ENCODE data around the gene UGT1A1. TPM values are rescaled to one million over a fixed set of nuclear protein-coding genes. Genes with fewer than 3 reads are reported as not detected.

Gene UGT1A1
- total and polyA plus RNA-seq, 9 of the 15 experiments (the other 6 are each of a cell fraction or from before 2014, with no cell fraction given), result not detected

- Histone ChIP-seq H2AFZ (ENCODE audit: low read depth, low read length) (no peak overlapping the region), H3K4me3 (no peak overlapping the region), H3K36me3 (ENCODE audit: control insufficient read depth, insufficient read depth, low read length) (no peaks in the 10 kb centered on the region), H3K4me1 (replicated peaks in 1 of 2; ENCODE audit: control insufficient read depth in 2 of 2, insufficient read depth in 2 of 2, low read length in 2 of 2) (no peaks in the 10 kb centered on the region), H3K9ac (ENCODE audit: insufficient read depth in 1 of 2, low read depth in 2 of 2, low read length in 2 of 2) (no peak overlapping the region), H3K79me2 (ENCODE audit: control insufficient read depth, insufficient read depth, low read length) (no peaks in the 10 kb centered on the region), H3K4me2 (ENCODE audit: insufficient read depth, low read length) (no peak overlapping the region), H3K27ac (ENCODE audit: extremely low read depth, low read depth, low read length) (no peak overlapping the region), H3K9me1 (ENCODE audit: control insufficient read depth, insufficient read depth, low read length) (no peaks in the 10 kb centered on the region), H3K27me3 (ENCODE audit: control insufficient read depth in 2 of 2, insufficient read depth in 2 of 2, low read length in 2 of 2) (peaks cover 0 to 13% of the 10 kb centered on the region in 2 experiments; a peak in 3 of 5 replicates), H4K20me1 (replicated peaks; ENCODE audit: control insufficient read depth, insufficient read depth, low read length) (no peaks in the 10 kb centered on the region), H3K9me3 (replicated peaks; ENCODE audit: control insufficient read depth, insufficient read depth, low read depth, low read length) (no peaks in the 10 kb centered on the region)
- FAIRE-seq, result no peak
- DNase-seq (ENCODE audit: extremely low read depth in 1 of 4, low spot score in 3 of 4), result no peak
- BruUV-seq (replicated peaks), result no TSS peak
- in situ Hi-C loops (cut with MboI) (no loop called here), intact Hi-C loops (cut with micrococcal nuclease) (no loop called here)
- CTCF ChIA-PET (ENCODE audit: low intra/inter-chr PET ratio), result no interaction called here
- 0% methylated on average over 4 of the region's 4 CpGs for WGBS (ENCODE audit: insufficient coverage, low coverage, missing lambda C conversion rate)
- POLR2A ChIA-PET, result no interaction called here
- ATAC-seq, result no peak
- no peak for TF ChIP-seq ZBTB33 (CRISPR knock-in tag; IDR thresholded peaks at IDR 0.05)
- no peak for TF ChIP-seq BCLAF1 (IDR thresholded peaks at IDR 0.05; ENCODE audit: borderline replicate concordance in 1 of 2, control insufficient read depth in 1 of 2, low read depth in 2 of 2, low read length in 1 of 2)
- no peak for TF ChIP-seq EP400 (IDR thresholded peaks at IDR 0.05)
- TF ChIP-seq SNIP1 (IDR thresholded peaks at IDR 0.05; ENCODE audit: low read depth), result no peak
- TF ChIP-seq EWSR1 (IDR thresholded peaks at IDR 0.05; ENCODE audit: borderline replicate concordance, low read depth, partially characterized antibody), result no peak
- TF ChIP-seq, protein P1, sequence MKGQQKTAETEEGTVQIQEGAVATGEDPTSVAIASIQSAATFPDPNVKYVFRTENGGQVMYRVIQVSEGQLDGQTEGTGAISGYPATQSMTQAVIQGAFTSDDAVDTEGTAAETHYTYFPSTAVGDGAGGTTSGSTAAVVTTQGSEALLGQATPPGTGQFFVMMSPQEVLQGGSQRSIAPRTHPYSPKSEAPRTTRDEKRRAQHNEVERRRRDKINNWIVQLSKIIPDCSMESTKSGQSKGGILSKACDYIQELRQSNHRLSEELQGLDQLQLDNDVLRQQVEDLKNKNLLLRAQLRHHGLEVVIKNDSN (CRISPR knock-in tag; IDR thresholded peaks at IDR 0.05), result no peak
- TF ChIP-seq ZNF184 (CRISPR knock-in tag; IDR thresholded peaks at IDR 0.05), result no peak
- TF ChIP-seq MTA1 (IDR thresholded peaks at IDR 0.05; ENCODE audit: borderline replicate concordance), result no peak
- TF ChIP-seq ZNF280B (CRISPR knock-in tag; IDR thresholded peaks at IDR 0.05), result no peak
- TF ChIP-seq ZNF583 (CRISPR knock-in tag; IDR thresholded peaks at IDR 0.05), result no peak
- no peak for TF ChIP-seq ZNF41 (CRISPR knock-in tag; conservative IDR thresholded peaks at IDR 0.05)
- no peak for TF ChIP-seq HDAC2 (IDR thresholded peaks at IDR 0.05)
- no peak for TF ChIP-seq ZNF644 (tag; IDR thresholded peaks at IDR 0.05; ENCODE audit: low read depth)
- no peak for TF ChIP-seq HDGF (IDR thresholded peaks at IDR 0.05)
- TF ChIP-seq HLTF (IDR thresholded peaks at IDR 0.05), result no peak
- TF ChIP-seq THRA (IDR thresholded peaks at IDR 0.05), result no peak
These were observed 8.0 kb downstream of the UGT1A1 start for GRCh38 chr2:233768076-233768475.
